Smooth muscle cell (in vitro differentiated cells): ENCODE measurements around the gene DNASE1L1. TPM values are rescaled to one million over a fixed set of nuclear protein-coding genes. Genes with fewer than 3 reads are reported as not detected.
A peak's percentile ranks its signal among the peaks of the same experiment; 100 is the strongest.

ENCODE experiments used
- DNase-seq: peaks from one replicate; lab custom pipeline; 2025; ENCODE audit not compliant: unreplicated experiment; lab: John Stamatoyannopoulos, UW
- H2AFZ ChIP-seq: fragments of 200-600 bp; sonication (generic); 2 replicates; pipeline ENCODE4 v1.6.0; 2016; ENCODE audit warnings: antibody characterized with exemption, low read depth, mild to moderate bottlenecking
- H3F3A ChIP-seq: fragments of 200-600 bp; sonication (generic); 2 replicates; pipeline ENCODE4 v1.6.0; 2017; ENCODE audit warnings: antibody characterized with exemption, low read depth
- H3K27ac ChIP-seq: fragments of 200-600 bp; sonication (generic); 2 replicates; pipeline ENCODE4 v1.5.1; 2016; ENCODE audit warnings: low read depth, mild to moderate bottlenecking
- H3K27me3 ChIP-seq: fragments of 200-600 bp; sonication (generic); 2 replicates; pipeline ENCODE4 v1.6.1; 2016; ENCODE audit warnings: low read depth, mild to moderate bottlenecking
- H3K36me3 ChIP-seq: fragments of 200-600 bp; sonication (generic); 2 replicates; pipeline ENCODE4 v1.5.1; 2016; ENCODE audit warnings: low read depth
- H3K4me1 ChIP-seq: fragments of 200-600 bp; sonication (generic); 2 replicates; pipeline ENCODE4 v1.5.1; 2016; ENCODE audit warnings: low read depth
- H3K4me2 ChIP-seq: fragments of 200-600 bp; sonication (generic); 2 replicates; pipeline ENCODE4 v1.6.0; 2016; ENCODE audit warnings: mild to moderate bottlenecking
- H3K4me3 ChIP-seq: fragments of 200-600 bp; sonication (generic); 2 replicates; pipeline ENCODE4 v1.5.1; 2016; ENCODE audit warnings: mild to moderate bottlenecking
- H3K79me2 ChIP-seq: fragments of 200-600 bp; sonication (generic); 2 replicates; pipeline ENCODE4 v1.6.0; 2016; ENCODE audit warnings: low read depth, mild to moderate bottlenecking
- H3K9ac ChIP-seq: fragments of 200-600 bp; sonication (generic); 2 replicates; pipeline ENCODE4 v1.6.0; 2016; ENCODE audit warnings: low read depth
- H3K9me3 ChIP-seq: fragments of 200-600 bp; sonication (generic); replicated peaks from 2 replicates; pipeline ENCODE4 v1.5.1; 2016; ENCODE audit warnings: low read depth
- H4K20me1 ChIP-seq: fragments of 200-600 bp; sonication (generic); 2 replicates; pipeline ENCODE4 v1.6.0; 2016; ENCODE audit warnings: low read depth
- WGBS: methylation state at CpG from one replicate; pipeline ENCODE4 v1.1.7; 2016; ENCODE audit warnings: low lambda C conversion rate; 5-methylcytosine and 5-hydroxymethylcytosine counted together
- polyA plus RNA-seq: library from polyadenylated mRNA; unstranded; fragments of >200 nt; fragmentation: Nextera tagmentation; extraction: Ambion mirVana; gene quantifications from 2 replicates; pipeline ENCODE4 v1.2.1, GENCODE V29; 2016
- total RNA-seq: library from RNA; depleted of rRNA; stranded (reverse); fragments of >200 nt; gene quantifications from 2 replicates; pipeline ENCODE4 v1.2.3, GENCODE V29; 2014
- TF ChIP-seq, protein P1 (sequence below): fragments of 200-600 bp; sonication (generic); IDR thresholded peaks from 2 replicates; pipeline ENCODE4 v1.5.1; 2017; ENCODE audit warnings: borderline replicate concordance, mild to moderate bottlenecking, antibody characterized with exemption; ENCODE audit not compliant: insufficient read depth, poor library complexity, severe bottlenecking

The DNASE1L1 gene
- total and polyA plus RNA-seq, 2 experiments from 2014 or later: 30.0 to 40.4 TPM

DNA sequence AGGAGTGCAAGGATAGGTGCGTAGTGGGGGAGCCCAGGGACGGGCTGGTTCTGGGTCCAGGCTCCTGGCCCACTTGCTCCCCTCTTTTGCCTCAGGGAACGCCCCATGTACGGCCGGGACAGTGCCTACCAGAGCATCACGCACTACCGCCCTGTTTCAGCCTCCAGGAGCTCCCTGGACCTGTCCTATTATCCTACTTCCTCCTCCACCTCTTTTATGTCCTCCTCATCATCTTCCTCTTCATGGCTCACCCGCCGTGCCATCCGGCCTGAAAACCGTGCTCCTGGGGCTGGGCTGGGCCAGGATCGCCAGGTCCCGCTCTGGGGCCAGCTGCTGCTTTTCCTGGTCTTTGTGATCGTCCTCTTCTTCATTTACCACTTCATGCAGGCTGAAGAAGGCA lies 28.3 kb downstream of the DNASE1L1 start:
- Histone ChIP-seq H3K27me3 (no peaks in the 10 kb centered on the region), H3K79me2 (peaks cover 16% of the 10 kb centered on the region), H3K4me2 (peak overlapping the region; percentile 85), H3K4me3 (no peak overlapping the region), H3K27ac (peak overlapping the region; percentile 97), H4K20me1 (peaks cover 5% of the 10 kb centered on the region), H3K4me1 (peaks cover 12% of the 10 kb centered on the region), H2AFZ (no peak overlapping the region), H3K9me3 (no peaks in the 10 kb centered on the region), H3K9ac (no peak overlapping the region), H3F3A (no peaks in the 10 kb centered on the region), H3K36me3 (no peaks in the 10 kb centered on the region)
- TF ChIP-seq, protein P1, sequence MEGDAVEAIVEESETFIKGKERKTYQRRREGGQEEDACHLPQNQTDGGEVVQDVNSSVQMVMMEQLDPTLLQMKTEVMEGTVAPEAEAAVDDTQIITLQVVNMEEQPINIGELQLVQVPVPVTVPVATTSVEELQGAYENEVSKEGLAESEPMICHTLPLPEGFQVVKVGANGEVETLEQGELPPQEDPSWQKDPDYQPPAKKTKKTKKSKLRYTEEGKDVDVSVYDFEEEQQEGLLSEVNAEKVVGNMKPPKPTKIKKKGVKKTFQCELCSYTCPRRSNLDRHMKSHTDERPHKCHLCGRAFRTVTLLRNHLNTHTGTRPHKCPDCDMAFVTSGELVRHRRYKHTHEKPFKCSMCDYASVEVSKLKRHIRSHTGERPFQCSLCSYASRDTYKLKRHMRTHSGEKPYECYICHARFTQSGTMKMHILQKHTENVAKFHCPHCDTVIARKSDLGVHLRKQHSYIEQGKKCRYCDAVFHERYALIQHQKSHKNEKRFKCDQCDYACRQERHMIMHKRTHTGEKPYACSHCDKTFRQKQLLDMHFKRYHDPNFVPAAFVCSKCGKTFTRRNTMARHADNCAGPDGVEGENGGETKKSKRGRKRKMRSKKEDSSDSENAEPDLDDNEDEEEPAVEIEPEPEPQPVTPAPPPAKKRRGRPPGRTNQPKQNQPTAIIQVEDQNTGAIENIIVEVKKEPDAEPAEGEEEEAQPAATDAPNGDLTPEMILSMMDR: no peak
- WGBS: 88% methylated on average over 14 of the region's 14 CpGs
- no peak for DNase-seq

DNA sequence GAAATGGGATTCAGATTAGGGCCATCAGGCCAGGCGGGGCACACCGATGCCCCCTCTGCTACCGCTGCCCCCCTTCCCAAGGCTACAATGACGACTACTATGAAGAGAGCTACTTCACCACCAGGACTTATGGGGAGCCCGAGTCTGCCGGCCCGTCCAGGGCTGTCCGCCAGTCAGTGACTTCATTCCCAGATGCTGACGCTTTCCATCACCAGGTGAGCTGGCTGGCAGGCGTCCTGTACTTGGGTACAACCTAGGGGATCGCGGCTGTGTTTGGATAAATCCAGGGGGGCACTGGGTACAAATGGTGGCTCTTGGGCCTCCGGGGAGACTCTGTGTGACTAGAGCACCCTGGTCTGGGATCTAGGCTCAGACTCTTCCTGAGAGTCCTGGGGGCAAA lies 28.9 kb downstream of the DNASE1L1 start:
- peaks cover 12% of the 10 kb centered on the region for H3K4me1 ChIP-seq
- no peak overlapping the region for H2AFZ ChIP-seq
- no peaks in the 10 kb centered on the region for H3K36me3 ChIP-seq
- no peaks in the 10 kb centered on the region for H3K27me3 ChIP-seq
- no peak for DNase-seq
- WGBS: 55% methylated on average over 13 of the region's 13 CpGs
- peak overlapping the region; percentile 97 for H3K27ac ChIP-seq
- H3K4me3 ChIP-seq: peak overlapping the region; percentile 80
- peak overlapping the region; percentile 85 for H3K4me2 ChIP-seq
- peaks cover 16% of the 10 kb centered on the region for H3K79me2 ChIP-seq
- no peaks in the 10 kb centered on the region for H3K9me3 ChIP-seq
- H4K20me1 ChIP-seq: peaks cover 5% of the 10 kb centered on the region
- no peaks in the 10 kb centered on the region for H3F3A ChIP-seq
- H3K9ac ChIP-seq: peak overlapping the region; percentile 99
- TF ChIP-seq, protein P1: no peak

DNA sequence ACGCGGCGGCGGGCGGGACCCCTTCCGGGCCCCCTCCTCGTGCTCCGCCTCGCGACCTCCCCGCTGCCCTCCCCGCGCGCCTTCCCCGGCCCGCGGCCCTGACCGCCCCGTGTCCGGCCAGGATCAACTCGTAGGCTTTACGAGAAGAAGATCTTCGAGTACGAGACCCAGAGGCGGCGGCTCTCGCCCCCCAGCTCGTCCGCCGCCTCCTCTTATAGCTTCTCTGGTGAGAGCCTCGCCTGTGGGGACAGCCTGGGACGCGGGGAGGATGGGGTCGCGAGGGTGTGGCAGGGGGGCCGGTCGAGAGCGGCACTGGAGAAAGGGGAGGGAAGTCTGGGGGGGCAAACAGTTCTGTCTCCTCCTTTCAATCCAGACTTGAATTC lies 29.5 kb downstream of the DNASE1L1 start:
- no peaks in the 10 kb centered on the region for H3K27me3 ChIP-seq
- H4K20me1 ChIP-seq: peaks cover 5% of the 10 kb centered on the region
- TF ChIP-seq, protein P1: no peak
- H3K36me3 ChIP-seq: no peaks in the 10 kb centered on the region
- H3K4me3 ChIP-seq: peak overlapping the region; percentile 80
- no peak for DNase-seq
- peaks cover 16% of the 10 kb centered on the region for H3K79me2 ChIP-seq
- peak overlapping the region; percentile 99 for H3K9ac ChIP-seq
- 28% methylated on average over 23 of the region's 38 CpGs for WGBS
- H3K4me1 ChIP-seq: peaks cover 12% of the 10 kb centered on the region
- peak overlapping the region; percentile 85 for H3K4me2 ChIP-seq
- peak overlapping the region; percentile 97 for H3K27ac ChIP-seq
- H2AFZ ChIP-seq: no peak overlapping the region
- no peaks in the 10 kb centered on the region for H3K9me3 ChIP-seq
- H3F3A ChIP-seq: no peaks in the 10 kb centered on the region
